ENCODE data around the gene ATP5F1E.

DNA sequence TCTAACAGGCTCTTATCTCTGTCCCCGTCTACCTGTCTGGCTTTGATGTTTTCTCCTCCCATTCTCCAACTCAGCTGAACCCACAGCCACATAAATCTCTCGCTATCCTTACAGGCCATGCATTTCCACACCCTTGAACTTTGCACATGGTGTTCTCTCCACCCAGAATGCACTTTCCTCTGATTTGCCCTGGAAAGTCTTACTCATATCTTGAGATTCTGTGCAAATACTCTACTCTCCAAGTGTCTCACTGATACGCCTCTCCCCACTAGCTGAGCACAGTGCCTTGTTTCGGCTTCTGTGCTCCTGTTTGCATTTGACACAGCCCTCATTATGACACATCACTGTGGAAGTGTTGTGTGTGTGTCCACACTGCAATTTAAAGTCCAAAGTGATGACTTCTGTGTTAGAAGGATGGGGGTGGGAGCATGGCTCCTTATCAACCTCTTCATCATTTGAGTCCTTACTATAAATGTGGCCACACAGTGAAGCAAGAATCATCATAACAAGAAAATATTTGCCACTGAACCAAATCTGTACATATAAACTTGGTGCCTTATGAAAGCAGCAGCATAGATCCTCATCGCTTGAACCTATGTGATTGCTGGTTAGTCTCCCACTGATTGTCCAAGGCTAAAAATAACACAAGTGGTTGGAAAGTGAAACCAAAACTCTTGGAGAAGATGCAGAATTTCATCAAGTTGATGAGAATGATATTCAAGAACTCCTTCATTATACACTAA, 16.0 kb upstream of the ATP5F1E start:
- TF ChIP-seq CTCF (IDR thresholded peaks at IDR 0.05) (no peak), POLR2AphosphoS5 (IDR thresholded peaks at IDR 0.05) (peak; percentile 39 to 87 (median 81)), POLR2A (IDR thresholded peaks at IDR 0.05) (peak; percentile 48), EP300 (IDR thresholded peaks at IDR 0.05; ENCODE audit: low read depth) (peak; percentile 74)

Measured in transverse colon (tissue), 4 donors.